Measurements from ENCODE around the gene JARID2. TPM values are rescaled to one million over a fixed set of nuclear protein-coding genes. Genes with fewer than 3 reads are reported as not detected.

Gene JARID2
- total and polyA plus RNA-seq, 12 donors = 2.3 to 11.6 (median 8.7) TPM

GRCh38 chr6:15244620-15245360, 1.1 kb upstream of the JARID2 start:
- 1 to 2% methylated on average over 69 to 91 of the region's 92 CpGs for WGBS, 2 donors
- H3K27me3 ChIP-seq = no peaks in the 10 kb centered on the region
- peak; percentile 22 to 53 (median 45) for ATAC-seq
- peak; percentile 85 for DNase-seq
- H3K9me3 ChIP-seq = no peaks in the 10 kb centered on the region
- peak overlapping the region; percentile 56 to 90 (median 82) for H3K4me3 ChIP-seq
- TF ChIP-seq, protein P1, sequence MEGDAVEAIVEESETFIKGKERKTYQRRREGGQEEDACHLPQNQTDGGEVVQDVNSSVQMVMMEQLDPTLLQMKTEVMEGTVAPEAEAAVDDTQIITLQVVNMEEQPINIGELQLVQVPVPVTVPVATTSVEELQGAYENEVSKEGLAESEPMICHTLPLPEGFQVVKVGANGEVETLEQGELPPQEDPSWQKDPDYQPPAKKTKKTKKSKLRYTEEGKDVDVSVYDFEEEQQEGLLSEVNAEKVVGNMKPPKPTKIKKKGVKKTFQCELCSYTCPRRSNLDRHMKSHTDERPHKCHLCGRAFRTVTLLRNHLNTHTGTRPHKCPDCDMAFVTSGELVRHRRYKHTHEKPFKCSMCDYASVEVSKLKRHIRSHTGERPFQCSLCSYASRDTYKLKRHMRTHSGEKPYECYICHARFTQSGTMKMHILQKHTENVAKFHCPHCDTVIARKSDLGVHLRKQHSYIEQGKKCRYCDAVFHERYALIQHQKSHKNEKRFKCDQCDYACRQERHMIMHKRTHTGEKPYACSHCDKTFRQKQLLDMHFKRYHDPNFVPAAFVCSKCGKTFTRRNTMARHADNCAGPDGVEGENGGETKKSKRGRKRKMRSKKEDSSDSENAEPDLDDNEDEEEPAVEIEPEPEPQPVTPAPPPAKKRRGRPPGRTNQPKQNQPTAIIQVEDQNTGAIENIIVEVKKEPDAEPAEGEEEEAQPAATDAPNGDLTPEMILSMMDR (IDR thresholded peaks at IDR 0.05) = peak in 1 of 9 donors; percentile 23
- peak overlapping the region; percentile 90 to 98 (median 94) for H3K27ac ChIP-seq
- H3K4me1 ChIP-seq = peaks cover 0 to 41% (median 32%) of the 10 kb centered on the region in 9 donors
- intact Hi-C loops (cut with DNase I) = loop anchor here in 8 of 10 donors (1.0 to 10.0 kb wide), 21 partner anchors 118 to 1040 kb away; no protein-coding TSS in a partner anchor
- H3K36me3 ChIP-seq = no peaks in the 10 kb centered on the region

DNA sequence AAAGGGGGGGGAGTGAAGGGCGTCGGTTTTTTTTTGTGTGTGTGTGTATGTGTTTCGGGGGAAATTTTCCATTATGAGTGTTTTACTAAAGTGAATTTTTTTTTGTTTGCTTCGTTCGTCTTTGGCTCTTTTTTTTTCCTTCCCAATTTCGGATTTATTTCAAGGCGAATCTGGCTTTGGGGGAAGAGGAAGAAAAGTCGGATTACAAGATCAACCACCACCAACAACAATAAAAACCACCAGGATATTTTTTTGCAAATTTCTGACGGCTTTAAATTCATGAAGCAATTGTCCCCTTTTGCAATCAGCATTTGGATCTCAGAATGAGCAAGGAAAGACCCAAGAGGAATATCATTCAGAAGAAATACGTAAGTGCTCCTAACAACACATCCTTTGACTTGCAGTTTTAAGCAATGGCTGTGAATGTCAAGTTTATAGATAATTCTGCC, 372 bp downstream of the JARID2 start:
- no peak for ATAC-seq
- intact Hi-C loops (cut with DNase I) = loop anchor here in 8 of 10 donors (5.0 to 10.0 kb wide), 19 partner anchors 116 to 1041 kb away; no protein-coding TSS in a partner anchor
- peaks cover 0 to 44% (median 32%) of the 10 kb centered on the region in 9 donors for H3K4me1 ChIP-seq
- TF ChIP-seq, protein P1 (IDR thresholded peaks at IDR 0.05) = no peak
- no peak for DNase-seq
- H3K27me3 ChIP-seq = no peaks in the 10 kb centered on the region
- no peaks in the 10 kb centered on the region for H3K36me3 ChIP-seq
- H3K27ac ChIP-seq = peak overlapping the region; percentile 90 to 98 (median 94)
- H3K4me3 ChIP-seq = peak overlapping the region; percentile 56 to 90 (median 82)
- H3K9me3 ChIP-seq = no peaks in the 10 kb centered on the region
- WGBS, 2 donors = 0 to 1% methylated on average over 10 of the region's 10 CpGs

DNA sequence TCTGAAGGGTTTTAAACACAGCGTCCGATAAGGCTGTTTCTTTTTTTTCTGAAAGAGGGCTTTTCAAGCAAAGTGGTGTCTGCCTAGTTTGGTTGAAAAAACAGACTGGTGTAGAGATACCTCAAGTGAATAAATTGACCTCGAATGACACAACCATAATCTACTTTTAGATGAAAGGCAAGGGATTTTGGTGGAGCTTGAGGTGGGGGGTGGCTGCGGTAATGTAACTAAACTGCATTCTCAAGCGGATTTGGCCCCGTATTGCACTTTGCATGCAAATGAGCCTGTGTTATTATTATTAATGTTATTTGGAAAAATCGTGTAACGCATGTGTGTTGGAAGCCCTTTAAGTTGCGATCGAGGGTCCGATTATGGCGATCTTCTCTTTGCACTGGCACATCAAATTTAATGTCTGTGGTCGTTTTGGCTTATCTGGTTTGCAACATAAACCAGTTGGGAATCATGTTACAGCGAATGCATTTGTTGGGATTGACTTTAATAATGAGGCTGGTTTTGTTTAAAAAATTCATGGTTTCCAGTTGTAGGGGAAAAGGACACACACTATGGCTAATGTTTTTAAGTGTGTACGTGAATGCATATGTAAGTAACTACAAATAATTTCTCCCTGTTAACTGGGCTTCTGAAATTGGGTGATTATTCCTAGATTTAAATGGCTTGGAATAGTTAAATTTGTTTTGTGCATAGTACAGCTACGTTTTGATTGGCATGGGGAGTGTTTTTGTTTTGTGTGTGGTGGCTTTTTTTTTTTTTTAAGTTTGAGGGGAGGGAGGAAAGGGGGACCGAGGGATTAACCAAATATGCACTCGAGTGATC, 1.0 kb downstream of the JARID2 start:
- Histone ChIP-seq H3K9me3 (no peaks in the 10 kb centered on the region), H3K27me3 (no peaks in the 10 kb centered on the region), H3K4me3 (peak overlapping the region; percentile 56 to 90 (median 82)), H3K36me3 (no peaks in the 10 kb centered on the region), H3K27ac (peak overlapping the region in 9 of 10 donors; percentile 91 to 98 (median 94)), H3K4me1 (peaks cover 0 to 50% (median 37%) of the 10 kb centered on the region in 9 donors)
- ATAC-seq (no peak), DNase-seq (no peak)
- 0 to 1% methylated on average over 18 of the region's 18 CpGs for WGBS, 2 donors
- intact Hi-C loops (cut with DNase I) = loop anchor here in 8 of 10 donors (5.0 to 10.0 kb wide), 19 partner anchors 115 to 1042 kb away; no protein-coding TSS in a partner anchor
- TF ChIP-seq, protein P1 (IDR thresholded peaks at IDR 0.05) = no peak

All from heart right ventricle (tissue), 16 donors.